WI38 (cell line): ENCODE results near the gene WIZ.

Source experiments
- H3K4me3 ChIP-seq: 2 replicates; pipeline ENCODE4 v1.5.1; 2011; ENCODE audit warnings: low read depth, mild to moderate bottlenecking, control low read depth, low read length
- TF ChIP-seq, protein P1 (sequence below): IDR thresholded peaks from 2 replicates; pipeline ENCODE4 v1.5.1; 2012; ENCODE audit warnings: low read depth, mild to moderate bottlenecking, control low read depth, low read length

WIZ gene

DNA sequence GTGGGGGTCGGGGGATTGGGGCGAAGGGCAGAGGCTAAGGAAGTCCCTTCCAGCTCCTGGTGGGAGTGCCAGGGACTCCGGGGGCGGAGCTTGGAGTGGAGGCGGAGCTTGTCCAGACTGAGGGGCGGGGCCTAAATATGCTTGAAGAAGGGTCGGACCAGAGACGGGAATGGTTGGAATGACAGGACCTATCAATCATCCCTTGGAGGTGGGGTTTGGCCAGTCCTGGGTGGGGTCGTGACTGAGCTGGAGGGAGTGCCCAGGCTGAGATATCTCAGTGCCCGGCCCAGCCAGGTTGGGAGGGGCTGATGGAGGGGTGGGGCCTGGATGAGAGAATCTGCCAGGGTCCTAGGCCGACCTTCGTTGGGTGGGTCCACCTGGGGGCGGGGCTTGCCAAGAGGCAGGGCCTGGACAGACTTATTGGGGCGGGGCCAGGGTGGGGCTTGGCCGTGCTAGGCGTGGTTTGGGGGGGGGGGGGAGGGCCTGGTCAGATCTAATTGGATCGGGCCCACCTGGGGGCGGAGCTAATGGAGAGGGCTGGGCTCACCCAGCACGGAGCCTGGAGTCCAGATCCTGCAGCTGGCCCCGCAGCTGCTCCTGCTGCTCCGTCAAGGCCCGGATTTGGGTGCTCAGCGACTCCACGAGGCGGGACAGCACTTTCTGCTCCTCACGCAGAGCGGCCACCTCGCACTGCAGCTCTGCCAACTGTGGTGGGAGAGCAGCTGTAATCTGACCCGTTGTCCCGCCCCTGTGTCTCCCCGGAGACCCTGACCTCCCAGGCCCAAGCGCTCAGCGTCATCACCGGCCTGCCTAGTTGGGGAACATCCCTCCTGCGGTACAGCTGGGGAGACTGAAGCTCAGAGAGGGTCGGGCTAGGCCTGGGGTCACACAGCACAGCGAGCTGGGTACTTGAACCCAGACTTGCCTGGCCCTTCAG, 2.6 kb upstream of the WIZ start:
- TF ChIP-seq, protein P1, sequence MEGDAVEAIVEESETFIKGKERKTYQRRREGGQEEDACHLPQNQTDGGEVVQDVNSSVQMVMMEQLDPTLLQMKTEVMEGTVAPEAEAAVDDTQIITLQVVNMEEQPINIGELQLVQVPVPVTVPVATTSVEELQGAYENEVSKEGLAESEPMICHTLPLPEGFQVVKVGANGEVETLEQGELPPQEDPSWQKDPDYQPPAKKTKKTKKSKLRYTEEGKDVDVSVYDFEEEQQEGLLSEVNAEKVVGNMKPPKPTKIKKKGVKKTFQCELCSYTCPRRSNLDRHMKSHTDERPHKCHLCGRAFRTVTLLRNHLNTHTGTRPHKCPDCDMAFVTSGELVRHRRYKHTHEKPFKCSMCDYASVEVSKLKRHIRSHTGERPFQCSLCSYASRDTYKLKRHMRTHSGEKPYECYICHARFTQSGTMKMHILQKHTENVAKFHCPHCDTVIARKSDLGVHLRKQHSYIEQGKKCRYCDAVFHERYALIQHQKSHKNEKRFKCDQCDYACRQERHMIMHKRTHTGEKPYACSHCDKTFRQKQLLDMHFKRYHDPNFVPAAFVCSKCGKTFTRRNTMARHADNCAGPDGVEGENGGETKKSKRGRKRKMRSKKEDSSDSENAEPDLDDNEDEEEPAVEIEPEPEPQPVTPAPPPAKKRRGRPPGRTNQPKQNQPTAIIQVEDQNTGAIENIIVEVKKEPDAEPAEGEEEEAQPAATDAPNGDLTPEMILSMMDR: no peak
- peak overlapping the region; percentile 49 for H3K4me3 ChIP-seq

DNA sequence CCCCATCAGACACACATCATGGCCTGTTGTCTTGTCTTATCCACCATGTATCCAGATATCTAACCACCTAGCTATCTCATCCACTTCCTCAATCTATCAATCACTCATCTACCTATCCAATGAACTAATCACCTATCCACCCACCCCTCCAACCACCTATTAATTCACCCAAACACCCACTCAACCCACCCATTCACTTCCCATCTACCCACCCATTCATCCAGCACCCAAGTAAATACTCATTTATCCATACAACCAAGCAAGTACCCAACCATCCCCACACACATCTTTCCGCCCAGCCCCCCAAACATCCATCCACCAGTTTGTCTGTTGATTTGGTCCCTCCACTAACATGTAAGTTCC, 753 bp upstream of the WIZ start:
- no peak overlapping the region for H3K4me3 ChIP-seq
- TF ChIP-seq, protein P1: no peak

DNA sequence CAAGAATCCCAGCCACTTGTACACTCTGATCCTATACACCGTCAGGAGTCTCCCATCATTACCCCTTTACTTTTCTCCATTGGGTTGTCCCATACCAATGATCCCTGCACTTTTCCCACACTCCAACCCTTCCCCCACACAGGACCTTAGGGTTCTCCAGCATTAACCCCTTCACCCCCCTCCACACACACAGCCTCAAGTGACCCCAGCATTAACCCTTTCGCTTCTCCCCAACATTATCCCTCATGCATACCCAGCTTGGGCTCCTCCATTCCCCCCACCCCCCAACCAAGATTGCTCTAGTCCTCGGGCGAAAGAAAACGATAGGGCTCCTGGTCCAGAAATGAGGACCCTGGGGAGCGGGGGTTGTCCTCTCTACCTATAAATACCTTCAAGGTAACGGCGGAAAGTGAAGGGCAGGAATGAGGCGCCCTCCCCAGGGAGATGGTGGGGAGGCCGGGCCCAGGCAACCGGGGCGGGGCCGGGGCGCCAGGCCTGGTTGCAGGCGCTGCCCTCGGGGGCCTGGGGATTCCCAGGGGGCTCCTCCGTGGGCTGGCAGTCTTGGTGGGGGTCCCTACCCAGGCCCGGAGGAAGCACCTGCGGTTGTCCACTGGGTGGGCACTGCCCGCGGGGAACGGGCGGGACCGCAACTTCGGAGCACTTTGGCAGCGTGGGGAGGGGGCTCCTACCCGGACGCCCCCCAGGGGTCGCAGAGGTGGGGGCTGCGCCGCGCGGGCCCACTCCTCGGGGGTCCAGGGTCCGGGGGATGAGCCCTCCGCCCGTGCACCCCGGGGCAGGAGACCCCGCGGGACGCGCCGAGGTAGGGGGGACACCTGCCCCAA, 757 bp downstream of the WIZ start:
- TF ChIP-seq, protein P1: no peak
- peak overlapping the region; percentile 73 for H3K4me3 ChIP-seq

DNA sequence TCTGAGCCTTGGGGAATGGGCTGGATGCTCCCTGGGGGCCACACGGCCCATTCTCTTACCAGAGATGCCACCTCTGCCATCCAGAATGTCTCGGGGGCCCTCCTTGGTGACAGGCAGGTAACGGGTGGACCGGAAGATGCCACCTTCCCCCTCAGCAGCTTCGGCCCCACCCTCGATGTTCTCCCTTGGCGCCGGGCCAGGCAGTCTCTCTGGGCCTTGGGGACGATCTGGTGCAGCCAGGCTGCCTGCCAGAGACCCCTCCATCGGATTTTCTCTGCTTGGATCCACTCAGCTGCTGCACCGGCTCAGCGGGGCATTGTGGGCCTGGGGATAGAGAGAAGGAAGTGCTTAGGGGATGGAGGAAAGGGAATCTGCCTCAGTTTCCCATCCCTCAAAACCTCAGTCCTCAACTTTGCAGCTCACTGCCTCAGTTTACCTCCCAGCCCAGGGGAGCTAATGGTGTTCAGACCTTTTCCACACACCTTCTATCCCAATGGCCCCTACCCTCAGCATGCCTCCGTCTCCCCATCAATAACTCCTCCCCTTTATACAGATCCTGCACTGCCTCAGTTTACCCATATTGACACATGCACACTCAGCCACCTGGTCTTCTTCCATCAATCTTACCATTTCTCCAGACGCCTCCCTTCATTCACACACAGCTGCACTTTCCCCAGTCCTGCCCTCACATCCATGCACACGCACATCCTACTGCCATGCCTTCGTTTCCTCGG, 1.5 kb downstream of the WIZ start:
- no peak overlapping the region for H3K4me3 ChIP-seq
- TF ChIP-seq, protein P1: no peak

DNA sequence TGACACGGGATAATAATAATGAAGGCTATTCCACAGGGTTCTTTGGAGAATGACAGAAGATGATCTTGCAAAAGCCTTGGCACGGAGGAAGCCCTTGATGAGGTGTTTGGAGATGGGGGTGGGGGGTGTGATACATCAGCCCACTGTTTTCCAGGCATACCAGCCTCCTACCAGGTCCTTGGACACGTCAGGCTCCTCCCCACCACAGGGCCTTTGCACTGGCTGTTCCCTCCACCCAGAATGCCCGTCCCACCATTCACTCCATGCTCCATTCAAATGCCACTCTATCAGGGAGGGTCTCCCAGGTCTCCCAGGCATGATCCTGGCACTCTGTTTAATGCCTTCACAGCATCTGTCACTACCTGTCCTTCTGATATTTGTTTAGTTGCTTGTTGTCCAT, 2.7 kb downstream of the WIZ start:
- no peak overlapping the region for H3K4me3 ChIP-seq

DNA sequence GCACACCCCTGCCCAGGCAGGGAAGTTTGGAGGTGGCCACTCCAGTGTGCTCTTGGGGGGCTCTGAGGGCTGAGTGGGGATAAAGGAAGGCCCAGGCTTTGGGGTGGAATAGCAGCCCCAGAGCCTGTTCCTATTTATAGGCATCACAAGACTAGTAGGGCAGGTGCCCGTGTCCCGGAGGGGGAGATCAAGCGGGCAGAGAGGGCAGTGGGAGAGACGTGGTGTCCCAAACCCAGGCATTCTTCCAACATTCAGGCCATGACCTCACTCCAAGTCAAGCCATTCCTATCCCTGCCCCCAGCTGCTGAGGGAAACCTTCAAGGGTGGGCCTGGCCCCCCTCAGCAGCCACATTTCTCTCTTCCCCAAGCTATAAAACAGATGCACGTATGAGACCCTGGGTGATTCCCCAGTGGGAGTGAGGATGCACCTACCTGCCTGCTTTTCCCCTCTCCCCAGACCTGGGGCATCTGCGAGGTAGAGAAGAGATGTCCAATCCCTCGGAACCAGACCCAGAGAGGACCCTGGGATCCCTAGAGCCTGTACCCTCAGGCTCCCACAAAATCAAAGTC, 3.9 kb downstream of the WIZ start:
- no peak overlapping the region for H3K4me3 ChIP-seq
- TF ChIP-seq, protein P1: no peak

More for the DNA sequence above, 2.7 kb downstream of the WIZ start:
- TF ChIP-seq, protein P1: no peak
